Ecto neural progenitor cell (in vitro differentiated cells): Measurements from ENCODE around the gene NFYC.
"Not testable (repeated sequence)": the region's sequence is repeated elsewhere in the genome, so short reads cannot be mapped to it uniquely, and the experiment has no call there.

Experiments
- DNase-seq: peaks from one replicate; pipeline ENCODE4 v3.0.0-alpha.2; 2018; ENCODE audit warnings: low spot score

NFYC gene

GRCh38 chr1:40706626-40707025 lies 15.1 kb downstream of the NFYC start:
- no peak for DNase-seq

DNA sequence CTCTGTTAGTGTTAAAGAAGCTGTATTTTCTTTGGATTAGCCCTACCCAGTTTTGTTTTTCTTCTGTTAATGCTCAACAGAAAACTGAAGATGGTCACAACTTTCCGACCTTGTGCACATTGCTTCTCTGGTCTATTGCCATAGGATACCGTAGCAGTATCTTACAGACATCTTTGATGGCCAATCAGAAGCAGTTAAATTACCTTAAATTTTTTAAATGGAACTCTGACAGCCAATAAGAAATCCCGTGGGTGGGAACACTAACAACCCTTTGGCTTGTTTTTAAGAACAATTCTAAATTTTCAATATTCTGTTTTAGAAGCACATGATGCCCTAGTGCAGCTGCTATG lies 17.2 kb downstream of the NFYC start:
- DNase-seq, result no peak

- DNase-seq, result peak; percentile 86
Measured at GRCh38 chr1:40709100-40709801, 17.7 kb downstream of the NFYC start.

- DNase-seq, result no peak
Measured at GRCh38 chr1:40709802-40710278, 18.3 kb downstream of the NFYC start.

DNA sequence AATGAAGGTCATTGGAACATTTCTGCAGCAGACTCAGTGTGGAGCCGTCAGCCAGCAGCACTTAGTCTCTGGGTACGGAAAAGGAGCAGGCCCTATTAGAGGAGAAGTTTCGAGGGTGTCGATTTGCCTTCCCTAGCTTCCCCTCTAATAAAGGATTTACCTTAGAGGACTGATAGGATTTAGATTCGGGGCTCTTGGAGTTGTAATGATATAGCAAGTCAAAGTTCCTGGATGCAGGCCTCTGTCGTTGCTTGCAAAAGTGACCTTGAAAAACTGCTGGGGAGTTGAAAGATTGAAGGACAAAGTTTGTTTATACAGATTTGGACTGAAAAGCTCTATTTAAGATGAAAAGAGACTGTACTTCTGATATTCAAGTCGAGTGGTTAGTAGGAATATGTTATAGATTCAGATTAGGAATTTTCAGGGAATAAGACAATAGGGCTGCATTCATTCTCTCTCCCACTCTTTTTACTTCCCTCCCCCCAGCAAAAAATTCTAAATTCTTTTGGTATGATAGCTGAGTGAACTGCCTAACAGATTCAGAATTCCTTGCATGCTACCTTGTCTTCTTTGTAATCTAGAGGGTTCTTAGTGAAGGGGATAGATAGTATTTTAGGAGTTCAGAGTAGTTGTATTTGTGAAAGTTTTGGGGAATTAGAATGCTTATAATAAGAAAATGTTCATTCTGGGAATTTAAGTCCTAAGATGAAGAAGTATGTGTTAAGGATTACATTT lies 19.2 kb downstream of the NFYC start:
- DNase-seq, result no peak

DNA sequence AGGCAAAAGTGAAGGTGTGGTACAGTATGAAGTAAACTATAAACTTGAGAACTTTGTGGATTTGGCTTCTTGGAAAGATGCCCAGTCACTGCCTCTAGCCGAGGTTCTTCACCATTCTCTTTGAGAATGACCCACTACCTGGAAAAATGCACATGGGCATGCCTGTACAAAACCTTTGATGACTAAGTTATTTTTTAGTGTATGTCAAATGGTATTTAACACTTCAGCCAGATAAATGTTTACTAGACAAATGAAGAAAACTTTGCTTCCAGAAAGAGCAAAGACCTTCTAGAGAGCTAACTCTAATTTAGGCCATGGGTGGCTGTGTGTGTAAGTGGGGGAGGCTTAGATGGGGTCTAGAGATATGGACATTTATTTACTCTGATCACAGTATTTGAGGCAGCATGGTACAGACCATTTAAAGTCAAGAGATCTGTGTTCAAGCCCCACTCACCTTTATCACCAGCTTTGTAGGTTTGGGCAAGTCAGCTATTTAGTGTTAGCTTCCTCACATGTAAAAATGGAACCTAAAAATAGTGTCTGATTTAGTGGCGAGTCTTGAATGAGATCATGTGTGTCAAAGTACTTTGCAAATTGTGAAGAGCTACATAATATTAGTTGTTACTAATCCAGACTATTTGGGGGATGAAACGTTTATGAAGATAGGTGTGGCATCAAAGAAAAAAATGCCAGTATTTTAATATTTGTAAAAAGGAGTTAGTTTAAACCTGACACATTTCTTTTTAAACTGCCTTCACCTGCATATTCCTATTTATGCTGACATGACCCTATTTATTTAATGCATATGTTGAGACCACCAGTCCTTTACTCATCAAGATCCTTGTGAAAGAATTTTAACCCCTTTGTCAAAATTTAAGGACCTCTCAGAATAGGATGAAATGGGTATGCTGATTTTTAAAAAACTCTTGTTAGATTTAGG lies 20.2 kb downstream of the NFYC start:
- no peak for DNase-seq

- DNase-seq, result no peak
Measured at GRCh38 chr1:40712405-40712944, 21.0 kb downstream of the NFYC start.

DNA sequence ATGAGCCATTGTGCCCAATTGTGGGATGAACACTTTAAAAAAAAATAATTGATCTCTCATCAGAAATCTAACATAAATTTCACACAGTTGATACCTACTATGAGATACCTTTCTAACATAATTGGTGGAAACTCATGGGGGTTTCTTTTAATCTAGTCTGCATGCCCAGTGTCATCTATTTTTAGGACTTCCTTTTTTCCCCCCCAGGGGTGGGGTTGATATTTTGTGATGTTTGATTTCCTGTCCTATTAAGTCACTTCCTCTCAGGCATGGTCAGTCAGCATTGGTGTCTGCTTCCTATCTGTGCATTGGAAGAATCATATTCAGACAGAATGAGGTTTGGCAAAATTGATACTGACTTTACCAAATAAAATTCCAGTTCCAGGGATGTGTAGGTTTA lies 21.5 kb downstream of the NFYC start:
- no peak for DNase-seq

GRCh38 chr1:40715491-40716059 lies 24.1 kb downstream of the NFYC start:
- no peak for DNase-seq

DNA sequence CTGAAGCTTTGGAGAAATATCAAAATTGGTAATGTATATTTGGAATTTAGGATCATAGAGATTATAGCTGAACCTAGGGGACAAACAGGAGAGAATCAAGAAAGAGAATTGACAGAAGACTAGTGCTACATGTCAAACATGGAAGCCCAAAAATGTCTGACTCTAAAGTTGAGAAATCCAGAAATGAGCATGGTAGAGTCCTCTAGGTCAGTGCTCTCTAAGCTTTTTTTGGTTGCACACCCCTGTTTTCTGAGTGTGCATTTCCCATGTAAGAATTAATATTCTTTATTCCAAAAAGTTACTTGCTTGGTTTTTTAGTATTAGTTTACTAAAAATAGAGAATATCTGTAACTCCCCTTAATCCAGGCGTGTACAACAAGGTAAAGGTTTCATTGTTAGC lies 25.6 kb downstream of the NFYC start:
- no peak for DNase-seq

- DNase-seq, result no peak
Measured at GRCh38 chr1:40717955-40718354, 26.5 kb downstream of the NFYC start.

GRCh38 chr1:40720493-40720892 lies 29.0 kb downstream of the NFYC start:
- no peak for DNase-seq

DNA sequence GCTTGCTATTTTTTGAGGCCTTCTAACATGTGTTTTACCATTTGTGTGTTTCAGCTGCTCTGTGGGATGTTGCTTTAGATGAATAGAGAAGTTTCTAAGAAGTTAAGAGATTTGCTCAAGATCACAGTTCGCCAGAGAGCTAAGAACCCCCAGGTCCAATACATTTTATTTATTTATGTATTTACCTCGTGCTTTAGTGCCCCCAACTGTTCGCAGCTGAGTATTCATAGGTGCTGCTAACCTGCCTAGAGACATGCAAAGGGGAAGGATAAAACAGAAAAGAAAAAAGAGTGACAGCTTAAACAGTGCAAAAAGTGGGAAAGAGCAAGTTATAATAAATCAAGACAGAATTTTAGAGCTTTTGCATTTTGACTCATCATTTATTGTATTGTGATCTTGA lies 31.1 kb downstream of the NFYC start:
- no peak for DNase-seq

DNA sequence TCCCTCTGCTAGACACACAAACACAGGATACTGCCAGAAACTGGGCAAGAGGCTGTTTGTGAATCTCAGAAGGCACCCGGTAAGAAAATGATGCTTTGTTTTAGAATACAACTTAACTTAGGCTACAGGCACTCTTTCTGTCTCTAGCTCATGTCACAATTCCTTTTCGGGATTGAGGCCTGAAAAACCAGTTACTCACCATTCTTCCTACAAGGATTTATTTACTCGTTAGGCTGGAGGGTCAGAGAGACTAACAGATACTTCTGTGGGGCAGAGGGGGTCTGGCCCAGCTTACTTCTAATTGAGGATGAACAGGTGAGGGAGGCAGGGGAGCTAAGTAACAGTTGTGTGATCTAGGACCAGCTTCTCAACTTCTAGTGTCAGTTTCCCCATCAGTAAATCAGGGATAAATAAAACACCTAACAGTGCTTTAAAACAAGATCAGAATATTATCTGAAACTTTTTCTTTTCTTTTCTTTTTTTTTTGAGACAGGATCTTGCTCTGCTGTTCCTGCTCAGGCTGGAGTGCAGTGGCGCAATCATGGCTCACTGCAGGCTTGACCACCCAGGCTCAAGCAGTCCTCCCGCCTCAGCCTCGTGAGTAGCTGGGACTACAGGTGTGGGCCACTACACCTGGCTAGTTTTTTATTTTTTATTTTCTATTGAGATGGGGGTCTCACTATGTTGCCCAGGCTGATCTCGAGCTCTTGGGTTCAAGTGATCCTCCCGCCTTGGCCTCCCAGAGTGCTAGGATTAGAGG lies 31.9 kb downstream of the NFYC start:
- DNase-seq, result no peak

DNA sequence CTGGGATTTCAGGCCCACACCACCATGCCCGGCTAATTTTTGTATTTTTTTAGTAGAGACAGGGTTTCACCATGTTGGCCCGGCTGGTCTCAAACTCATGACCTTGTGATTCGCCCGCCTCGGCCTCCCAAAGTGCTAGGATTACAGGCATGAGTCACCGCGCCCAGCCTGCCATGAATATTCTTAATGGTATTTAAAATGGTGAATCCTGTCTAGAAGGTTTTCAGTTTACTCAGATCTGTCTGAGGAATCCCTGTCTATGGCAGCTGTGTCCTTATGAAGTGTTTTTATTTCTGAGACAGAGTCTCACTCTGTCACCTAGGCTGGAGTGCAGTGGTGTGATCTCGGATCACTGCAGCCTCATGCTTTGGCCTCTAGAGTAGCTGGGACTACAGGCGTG lies 36.2 kb downstream of the NFYC start:
- not testable (repeated sequence) for DNase-seq

- DNase-seq, result not testable (repeated sequence)
Measured at GRCh38 chr1:40729316-40729862, 37.9 kb downstream of the NFYC start.

DNA sequence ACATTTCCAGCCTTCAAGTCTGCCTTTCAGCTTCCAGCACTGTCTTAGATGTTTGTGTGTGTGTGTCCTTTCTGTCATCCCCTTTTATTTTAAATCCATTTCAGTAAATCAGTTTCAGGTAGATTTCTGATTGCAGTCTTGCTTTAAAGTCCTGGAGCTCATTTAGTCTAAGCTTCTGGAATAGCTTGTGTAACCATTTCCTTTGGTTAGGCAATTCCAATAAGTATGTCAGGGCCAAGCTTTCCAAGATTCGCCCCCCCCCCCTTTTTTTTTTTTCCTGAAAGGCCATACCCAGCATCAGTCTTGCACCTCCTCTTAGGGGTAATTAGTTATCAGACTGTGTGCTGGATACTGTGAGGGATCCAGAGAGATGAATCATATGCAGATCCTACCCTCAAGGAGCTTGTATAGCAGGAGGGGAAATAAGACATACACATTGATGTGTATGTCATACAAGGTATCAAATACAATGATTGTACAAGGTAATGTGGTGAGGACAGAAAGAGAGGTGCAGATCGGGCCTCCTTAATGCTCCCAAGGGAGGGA lies 41.3 kb downstream of the NFYC start:
- DNase-seq, result no peak

GRCh38 chr1:40734882-40735628 lies 43.6 kb downstream of the NFYC start:
- no peak for DNase-seq

- no peak for DNase-seq
Measured at GRCh38 chr1:40736085-40736531, 44.6 kb downstream of the NFYC start.

GRCh38 chr1:40738831-40739230 lies 47.3 kb downstream of the NFYC start:
- DNase-seq, result no peak
